ENCODE measurements around the gene TRIM65. TPM values are rescaled to one million over a fixed set of nuclear protein-coding genes. Genes with fewer than 3 reads are reported as not detected.
A peak's percentile ranks its signal among the peaks of the same experiment; 100 is the strongest.

Gene TRIM65
- total and polyA plus RNA-seq, 2 of the 13 experiments (the other 11 are each of a cell fraction or from before 2014, with no cell fraction given): 10.3 to 22.4 TPM

DNA sequence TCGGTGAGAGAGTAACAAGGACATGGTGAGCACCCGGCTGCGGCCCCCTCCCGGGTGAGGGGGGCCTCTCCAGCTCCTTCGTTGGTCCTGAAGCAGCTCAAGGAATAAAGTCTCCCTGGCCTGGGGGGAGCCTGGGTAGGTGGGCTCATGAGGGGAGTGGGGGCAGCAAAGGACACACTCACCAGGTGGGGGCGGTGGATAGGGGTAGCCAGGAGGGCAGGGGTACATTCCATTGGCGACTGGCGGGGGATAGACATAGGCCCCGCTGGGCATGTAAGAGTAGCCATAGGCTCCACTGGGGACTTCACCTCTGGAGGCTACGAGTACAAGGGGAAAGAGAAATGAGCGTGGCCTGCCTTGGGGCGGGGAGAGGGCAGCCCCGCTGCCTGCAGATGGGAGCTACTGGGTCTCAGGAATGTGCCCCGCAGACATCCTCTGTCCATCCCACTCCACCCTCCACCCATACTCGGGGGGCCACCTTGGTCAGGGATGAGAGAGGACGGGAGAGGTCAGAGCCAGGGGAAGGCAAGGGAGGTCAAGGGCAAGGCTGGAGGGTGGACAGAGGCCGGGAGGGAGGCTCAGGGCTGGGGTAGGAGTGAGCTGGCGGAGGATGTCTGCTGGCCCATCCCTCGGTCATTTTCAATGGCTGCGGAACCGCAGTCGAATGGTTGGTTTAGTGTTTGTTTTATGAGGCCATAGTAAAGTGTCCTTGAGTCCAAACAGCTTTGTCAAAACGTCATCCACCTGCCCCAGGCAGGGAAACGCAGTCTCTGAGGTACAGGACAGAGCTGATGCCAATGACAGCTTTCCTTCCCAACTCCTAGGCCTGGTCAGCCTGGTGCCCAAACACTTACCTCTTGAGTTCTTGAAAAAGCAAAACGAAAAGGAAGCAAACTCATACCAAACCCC is 48.9 kb downstream of the TRIM65 start (continued):
- TF ChIP-seq, protein P1, sequence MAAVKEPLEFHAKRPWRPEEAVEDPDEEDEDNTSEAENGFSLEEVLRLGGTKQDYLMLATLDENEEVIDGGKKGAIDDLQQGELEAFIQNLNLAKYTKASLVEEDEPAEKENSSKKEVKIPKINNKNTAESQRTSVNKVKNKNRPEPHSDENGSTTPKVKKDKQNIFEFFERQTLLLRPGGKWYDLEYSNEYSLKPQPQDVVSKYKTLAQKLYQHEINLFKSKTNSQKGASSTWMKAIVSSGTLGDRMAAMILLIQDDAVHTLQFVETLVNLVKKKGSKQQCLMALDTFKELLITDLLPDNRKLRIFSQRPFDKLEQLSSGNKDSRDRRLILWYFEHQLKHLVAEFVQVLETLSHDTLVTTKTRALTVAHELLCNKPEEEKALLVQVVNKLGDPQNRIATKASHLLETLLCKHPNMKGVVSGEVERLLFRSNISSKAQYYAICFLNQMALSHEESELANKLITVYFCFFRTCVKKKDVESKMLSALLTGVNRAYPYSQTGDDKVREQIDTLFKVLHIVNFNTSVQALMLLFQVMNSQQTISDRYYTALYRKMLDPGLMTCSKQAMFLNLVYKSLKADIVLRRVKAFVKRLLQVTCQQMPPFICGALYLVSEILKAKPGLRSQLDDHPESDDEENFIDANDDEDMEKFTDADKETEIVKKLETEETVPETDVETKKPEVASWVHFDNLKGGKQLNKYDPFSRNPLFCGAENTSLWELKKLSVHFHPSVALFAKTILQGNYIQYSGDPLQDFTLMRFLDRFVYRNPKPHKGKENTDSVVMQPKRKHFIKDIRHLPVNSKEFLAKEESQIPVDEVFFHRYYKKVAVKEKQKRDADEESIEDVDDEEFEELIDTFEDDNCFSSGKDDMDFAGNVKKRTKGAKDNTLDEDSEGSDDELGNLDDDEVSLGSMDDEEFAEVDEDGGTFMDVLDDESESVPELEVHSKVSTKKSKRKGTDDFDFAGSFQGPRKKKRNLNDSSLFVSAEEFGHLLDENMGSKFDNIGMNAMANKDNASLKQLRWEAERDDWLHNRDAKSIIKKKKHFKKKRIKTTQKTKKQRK (IDR thresholded peaks at IDR 0.05; ENCODE audit: low read length): no peak
- TF ChIP-seq, protein P2, sequence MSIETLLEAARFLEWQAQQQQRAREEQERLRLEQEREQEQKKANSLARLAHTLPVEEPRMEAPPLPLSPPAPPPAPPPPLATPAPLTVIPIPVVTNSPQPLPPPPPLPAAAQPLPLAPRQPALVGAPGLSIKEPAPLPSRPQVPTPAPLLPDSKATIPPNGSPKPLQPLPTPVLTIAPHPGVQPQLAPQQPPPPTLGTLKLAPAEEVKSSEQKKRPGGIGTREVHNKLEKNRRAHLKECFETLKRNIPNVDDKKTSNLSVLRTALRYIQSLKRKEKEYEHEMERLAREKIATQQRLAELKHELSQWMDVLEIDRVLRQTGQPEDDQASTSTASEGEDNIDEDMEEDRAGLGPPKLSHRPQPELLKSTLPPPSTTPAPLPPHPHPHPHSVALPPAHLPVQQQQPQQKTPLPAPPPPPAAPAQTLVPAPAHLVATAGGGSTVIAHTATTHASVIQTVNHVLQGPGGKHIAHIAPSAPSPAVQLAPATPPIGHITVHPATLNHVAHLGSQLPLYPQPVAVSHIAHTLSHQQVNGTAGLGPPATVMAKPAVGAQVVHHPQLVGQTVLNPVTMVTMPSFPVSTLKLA (IDR thresholded peaks at IDR 0.05): no peak
- TF ChIP-seq SALL2 (CRISPR knock-in tag; IDR thresholded peaks at IDR 0.05) (no peak), POLR2A (IDR thresholded peaks at IDR 0.05; ENCODE audit: insufficient read depth in 1 of 2, low read depth in 2 of 2, low read length in 2 of 2) (no peak), NFYB (CRISPR knock-in tag; IDR thresholded peaks at IDR 0.05) (no peak), ZNF558 (CRISPR knock-in tag; IDR thresholded peaks at IDR 0.05; ENCODE audit: borderline replicate concordance) (no peak), NFKB2 (CRISPR knock-in tag; IDR thresholded peaks at IDR 0.05; ENCODE audit: borderline replicate concordance) (0 out of 2 replicates have a peak, but pooled peaks have one; percentile 4), ZNF572 (CRISPR knock-in tag; IDR thresholded peaks at IDR 0.05) (0 out of 2 replicates have a peak, but pooled peaks have one; percentile 4), MATR3 (CRISPR knock-in tag; IDR thresholded peaks at IDR 0.05) (no peak), ZFP62 (CRISPR knock-in tag; IDR thresholded peaks at IDR 0.05) (no peak), ZBTB7A (CRISPR knock-in tag; IDR thresholded peaks at IDR 0.05) (0 out of 2 replicates have a peak, but pooled peaks have one; percentile 32), KDM6A (CRISPR knock-in tag; IDR thresholded peaks at IDR 0.05; ENCODE audit: low read depth) (no peak), ZNF773 (CRISPR knock-in tag; IDR thresholded peaks at IDR 0.05; ENCODE audit: borderline replicate concordance) (no peak), IKZF4 (CRISPR knock-in tag; IDR thresholded peaks at IDR 0.05; ENCODE audit: borderline replicate concordance, low read depth, not compliant biosample characterization) (peak; percentile 52), ZC3H13 (CRISPR knock-in tag; IDR thresholded peaks at IDR 0.05) (no peak), ZNF451 (CRISPR knock-in tag; IDR thresholded peaks at IDR 0.05) (0 out of 2 replicates have a peak, but pooled peaks have one; percentile 54), ZFP36 (IDR thresholded peaks at IDR 0.05; ENCODE audit: borderline replicate concordance, low read depth, low read length, partially characterized antibody) (no peak)
- TF ChIP-seq, protein P3, sequence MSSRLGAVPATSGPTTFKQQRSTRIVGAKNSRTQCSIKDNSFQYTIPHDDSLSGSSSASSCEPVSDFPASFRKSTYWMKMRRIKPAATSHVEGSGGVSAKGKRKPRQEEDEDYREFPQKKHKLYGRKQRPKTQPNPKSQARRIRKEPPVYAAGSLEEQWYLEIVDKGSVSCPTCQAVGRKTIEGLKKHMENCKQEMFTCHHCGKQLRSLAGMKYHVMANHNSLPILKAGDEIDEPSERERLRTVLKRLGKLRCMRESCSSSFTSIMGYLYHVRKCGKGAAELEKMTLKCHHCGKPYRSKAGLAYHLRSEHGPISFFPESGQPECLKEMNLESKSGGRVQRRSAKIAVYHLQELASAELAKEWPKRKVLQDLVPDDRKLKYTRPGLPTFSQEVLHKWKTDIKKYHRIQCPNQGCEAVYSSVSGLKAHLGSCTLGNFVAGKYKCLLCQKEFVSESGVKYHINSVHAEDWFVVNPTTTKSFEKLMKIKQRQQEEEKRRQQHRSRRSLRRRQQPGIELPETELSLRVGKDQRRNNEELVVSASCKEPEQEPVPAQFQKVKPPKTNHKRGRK (CRISPR knock-in tag; IDR thresholded peaks at IDR 0.05): no peak
- TF ChIP-seq, protein P4, sequence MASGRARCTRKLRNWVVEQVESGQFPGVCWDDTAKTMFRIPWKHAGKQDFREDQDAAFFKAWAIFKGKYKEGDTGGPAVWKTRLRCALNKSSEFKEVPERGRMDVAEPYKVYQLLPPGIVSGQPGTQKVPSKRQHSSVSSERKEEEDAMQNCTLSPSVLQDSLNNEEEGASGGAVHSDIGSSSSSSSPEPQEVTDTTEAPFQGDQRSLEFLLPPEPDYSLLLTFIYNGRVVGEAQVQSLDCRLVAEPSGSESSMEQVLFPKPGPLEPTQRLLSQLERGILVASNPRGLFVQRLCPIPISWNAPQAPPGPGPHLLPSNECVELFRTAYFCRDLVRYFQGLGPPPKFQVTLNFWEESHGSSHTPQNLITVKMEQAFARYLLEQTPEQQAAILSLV (CRISPR knock-in tag; IDR thresholded peaks at IDR 0.05; ENCODE audit: borderline replicate concordance): 0 out of 2 replicates have a peak, but pooled peaks have one; percentile 15
- TF ChIP-seq, protein P5, sequence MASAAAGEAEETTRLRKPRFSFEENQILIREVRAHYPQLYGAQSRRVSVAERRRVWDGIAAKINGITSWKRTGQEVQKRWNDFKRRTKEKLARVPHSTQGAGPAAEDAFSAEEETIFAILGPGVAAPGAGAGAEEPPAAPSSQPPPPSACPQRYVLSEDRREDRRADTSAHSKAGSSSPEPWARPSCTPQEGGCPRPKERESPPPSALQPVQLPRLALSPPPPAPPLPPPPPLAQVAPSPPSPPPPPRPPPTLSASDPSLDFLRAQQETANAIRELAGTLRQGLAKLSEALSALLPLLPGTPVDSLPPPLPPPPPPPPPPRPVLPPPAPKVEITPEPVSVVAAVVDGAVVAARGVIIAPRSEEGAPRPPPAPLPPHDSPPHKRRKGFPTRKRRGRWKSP (CRISPR knock-in tag; IDR thresholded peaks at IDR 0.05): no peak

Measured in HepG2 (cell line).